ENCODE data around the gene PINK1.

DNA sequence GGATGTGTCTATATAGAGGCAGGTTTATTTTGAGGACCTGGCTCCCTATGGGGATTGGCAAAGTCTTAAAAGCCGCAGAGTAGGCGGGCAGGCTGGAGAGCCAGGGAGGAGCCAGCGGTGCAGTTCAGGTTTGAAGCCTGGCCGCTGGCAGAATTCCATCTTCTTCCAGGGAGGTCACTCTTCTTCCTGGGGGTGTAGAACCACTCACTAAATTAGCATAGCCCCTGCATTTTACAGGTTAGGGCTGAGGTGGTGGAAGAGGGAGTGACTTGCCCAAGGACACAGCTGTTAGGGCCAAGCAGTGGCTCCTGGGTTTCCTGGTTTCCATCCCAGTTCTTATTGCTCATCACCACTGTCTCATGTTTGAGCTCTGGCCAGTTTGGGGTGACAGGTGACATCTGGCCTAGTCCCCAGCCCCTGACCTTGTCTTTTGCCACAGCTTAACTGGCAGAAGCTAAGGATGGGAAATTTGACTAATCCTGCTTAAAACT is 1.4 kb downstream of the PINK1 start:
- TF ChIP-seq GATA2 (IDR thresholded peaks at IDR 0.05; ENCODE audit: low read depth, low read length) (no peak), GATA3 (IDR thresholded peaks at IDR 0.05; ENCODE audit: low read depth, low read length) (no peak)

Data from SH-SY5Y (cell line).